GM18526 (cell line): ENCODE results near the gene IWS1.

Experiments
- POLR2A ChIP-seq: IDR thresholded peaks from 3 replicates; pipeline ENCODE4 v1.6.1; 2011; ENCODE audit not compliant: insufficient read length; ENCODE audit errors: extremely low read depth

The IWS1 gene

DNA sequence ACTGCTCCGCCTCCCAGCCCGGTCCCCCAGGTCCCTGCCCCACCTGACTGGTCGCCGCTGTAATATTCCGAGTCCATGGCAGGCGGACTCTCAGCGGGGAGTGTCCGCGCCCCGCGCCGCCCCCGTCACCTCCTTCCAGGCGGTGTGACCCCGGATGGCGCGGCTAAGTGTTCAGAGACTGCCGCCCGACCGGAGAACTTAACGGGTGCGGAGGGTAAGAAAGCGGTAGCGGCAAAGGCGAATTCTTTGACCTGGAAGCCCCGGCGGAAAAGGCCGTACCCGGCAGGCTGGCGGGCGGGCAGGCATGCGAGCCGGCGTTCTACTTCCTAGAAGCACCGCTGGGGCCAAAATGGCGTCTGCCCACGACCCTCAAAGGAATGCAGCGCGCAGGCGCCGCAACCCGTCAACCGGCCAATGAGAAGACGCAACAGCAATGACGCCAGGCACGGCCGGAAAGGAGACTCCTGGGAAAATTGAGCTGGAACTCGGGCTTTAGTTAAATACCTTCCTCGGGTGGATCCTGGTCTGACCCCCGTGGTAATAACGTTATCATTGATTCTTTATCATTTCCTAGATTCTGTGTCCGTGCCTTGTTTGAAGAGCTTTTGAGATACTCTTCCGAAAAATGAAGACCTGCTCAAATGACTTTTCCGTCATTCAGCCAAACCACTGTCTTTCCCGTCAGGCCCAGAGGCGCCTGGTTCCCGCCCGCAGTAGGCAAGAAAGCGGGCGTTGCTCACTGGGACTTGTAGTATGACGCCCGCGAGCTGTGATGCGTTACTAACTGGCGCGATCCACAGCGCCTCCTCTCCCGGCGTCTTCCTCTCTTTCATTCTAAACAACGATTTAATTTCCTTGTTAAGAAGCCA lies at the start of gene IWS1:
TSS of gene IWS1 (minus strand) at position 358 of the 869 bp plus-strand sequence. CDS start at position 77, 281 bp downstream.
- peak; percentile 57 for TF ChIP-seq POLR2A

DNA sequence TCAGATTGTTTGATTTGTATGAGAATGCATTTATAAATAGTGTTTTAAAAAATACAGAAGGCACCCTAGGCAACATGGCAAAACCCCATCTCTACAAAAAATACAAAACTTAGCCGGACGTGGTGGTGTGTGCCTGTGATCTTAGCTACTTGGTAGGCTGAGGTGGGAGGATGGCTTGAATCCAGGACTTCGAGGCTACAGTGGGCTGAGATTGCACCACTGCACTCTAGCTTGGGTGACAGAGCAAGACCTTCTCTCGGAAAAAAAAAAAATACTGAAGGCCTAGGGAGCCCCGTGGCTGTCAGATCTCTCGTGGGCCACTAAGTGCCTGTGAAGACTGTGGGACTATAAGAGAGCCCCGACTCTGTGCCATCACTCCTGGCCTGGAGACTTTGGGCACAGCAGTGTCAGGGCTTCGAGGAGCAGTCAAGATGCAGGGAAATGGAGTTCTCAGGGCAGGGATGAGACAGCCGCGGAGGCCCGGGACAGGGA lies 49.7 kb upstream of the IWS1 start:
- TF ChIP-seq POLR2A, result no peak

DNA sequence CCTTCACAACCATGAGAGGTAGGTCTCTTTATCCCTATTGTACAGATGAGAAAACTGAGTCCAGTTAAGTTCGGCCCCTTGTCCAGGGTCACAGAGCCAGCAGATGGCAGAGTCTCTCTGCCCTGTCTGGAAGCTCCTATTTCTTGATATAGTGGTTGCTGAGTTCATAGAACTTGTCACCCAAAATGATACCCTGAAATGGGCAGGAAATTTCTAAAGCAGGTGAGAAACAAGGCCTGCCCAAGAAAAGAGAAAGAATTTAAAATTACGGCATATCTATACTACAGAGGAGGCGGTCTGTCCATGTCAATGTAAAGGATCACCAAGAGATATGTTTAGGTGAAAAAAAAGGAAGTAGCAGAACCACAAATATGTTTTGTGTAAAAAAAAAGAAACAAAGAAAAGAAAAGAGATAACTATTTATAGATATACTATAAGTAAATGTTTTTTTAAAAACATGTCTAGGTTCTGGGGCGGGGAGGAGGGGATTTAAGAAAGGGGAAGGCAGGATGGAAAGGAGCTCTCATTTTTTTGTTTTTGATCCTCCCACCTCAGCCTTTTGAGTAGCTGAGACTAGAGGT lies 49.0 kb upstream of the IWS1 start:
- no peak for TF ChIP-seq POLR2A

DNA sequence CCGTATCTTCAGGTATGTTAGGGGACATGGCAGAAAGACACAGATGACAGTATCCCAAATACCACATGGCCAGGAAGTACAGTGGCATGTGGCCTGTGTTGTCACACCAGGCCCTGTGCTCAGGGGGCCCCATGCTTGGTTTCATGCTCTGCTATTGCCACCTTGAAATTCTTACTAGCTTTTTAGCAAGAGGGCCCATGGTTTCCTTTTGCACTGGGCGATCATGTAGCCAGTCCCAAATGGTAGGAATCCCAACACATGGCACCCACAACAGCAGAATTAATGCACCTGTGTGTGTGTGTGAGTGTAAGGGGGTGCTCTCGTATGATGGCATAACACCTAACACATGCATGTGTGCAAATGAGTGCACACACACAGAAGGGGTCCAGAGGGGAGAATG lies 48.4 kb upstream of the IWS1 start:
- TF ChIP-seq POLR2A, result no peak

DNA sequence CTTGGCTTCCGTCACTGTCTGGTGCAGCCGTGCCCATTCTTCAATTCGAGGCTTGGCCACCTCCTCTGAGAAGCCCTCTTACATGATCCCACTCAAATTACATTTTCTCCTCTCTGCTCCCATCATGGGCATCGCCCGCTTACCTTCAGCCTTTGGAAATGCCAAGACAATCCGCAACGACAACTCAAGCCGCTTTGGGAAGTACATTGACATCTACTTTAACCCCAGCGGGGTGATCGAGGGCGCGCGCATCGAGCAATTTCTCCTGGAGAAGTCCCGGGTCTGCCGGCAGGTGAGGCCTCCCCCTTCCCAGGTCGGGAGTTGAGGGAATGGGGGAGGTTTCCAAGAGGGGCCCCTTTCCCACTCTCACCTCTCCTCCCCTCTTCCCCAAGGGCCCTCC lies 47.5 kb upstream of the IWS1 start:
- TF ChIP-seq POLR2A, result no peak

DNA sequence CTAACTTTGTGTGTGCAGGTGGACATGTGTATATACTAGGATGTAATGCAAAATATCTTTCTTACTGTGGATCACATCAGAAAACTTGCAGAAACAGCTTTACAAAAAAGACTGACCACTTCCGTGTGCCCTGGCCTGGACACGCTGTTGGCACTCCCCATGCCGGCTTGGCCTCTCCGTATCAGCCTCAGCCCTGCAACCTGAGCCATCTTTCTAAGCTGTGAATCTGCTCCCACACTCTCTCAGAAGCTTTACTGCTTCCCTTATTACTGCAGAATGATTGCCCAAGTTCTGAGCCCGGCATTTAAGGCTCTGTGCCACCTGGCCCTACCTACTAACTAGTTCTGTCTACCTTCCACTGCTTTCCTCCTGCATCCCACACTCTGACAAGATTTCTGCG lies 47.0 kb upstream of the IWS1 start:
- no peak for TF ChIP-seq POLR2A

DNA sequence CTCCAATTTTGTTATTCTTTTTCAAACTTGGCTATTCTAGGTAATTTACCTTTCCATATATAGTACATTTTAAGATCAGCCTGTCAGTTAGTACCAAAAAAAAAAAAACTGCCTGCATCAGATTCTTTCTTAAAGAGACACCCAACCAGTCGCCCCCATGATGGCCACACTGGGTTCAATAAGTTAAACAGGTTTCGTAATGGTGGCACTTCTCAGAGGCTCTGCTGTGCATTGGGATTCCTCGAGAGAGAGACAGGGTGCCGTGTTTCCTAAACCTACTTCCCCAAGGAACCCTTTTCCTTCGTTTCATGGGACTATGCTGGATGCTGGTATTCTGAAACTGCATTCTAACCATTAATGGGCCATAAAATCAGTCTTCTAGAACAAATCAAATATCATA lies 46.6 kb upstream of the IWS1 start:
- TF ChIP-seq POLR2A, result no peak

DNA sequence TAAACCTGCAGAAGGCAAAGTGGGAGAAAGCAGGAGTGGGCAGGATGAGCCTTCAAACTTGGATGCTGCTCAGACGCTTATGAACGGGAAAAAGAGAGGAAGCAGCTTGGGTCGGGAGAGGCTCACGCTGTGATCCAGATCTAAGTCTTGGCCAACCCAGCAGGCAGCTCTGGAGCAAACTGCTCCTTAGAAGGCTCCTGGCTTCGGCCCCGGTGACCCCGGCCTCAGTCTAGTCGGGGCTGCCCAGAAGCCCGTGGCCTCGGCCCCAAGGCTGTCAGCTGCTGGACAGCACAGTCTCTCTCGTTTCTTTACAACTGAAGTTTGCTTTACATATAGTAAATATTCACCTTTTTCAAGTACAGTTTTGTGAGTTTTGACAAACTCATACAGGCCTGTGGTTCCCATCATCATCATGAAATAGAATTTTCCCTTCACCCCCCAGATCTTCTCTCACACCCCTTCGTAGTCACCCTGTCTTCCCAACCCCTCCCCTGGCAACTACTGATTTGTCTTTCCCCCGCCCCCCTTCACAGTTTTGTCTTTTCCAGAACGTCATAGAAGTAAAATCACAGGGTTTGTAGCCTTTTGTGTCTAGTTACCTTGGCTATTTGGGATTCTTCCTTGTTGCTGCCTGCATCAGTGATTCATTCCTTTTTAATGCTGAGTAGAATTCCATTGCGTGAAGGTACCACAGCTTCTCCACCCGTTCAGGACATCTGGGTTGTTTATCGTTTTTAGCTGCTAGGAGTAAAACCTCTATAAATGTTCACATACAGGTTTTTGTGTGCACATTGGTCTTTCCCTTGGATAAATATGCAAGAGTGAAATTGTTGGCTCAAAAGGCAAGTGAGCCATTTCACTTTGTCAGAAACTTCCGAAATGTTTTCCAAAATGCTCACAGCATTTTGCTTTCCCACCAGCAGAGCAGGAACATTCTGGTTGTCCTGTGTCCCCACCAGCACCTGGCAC lies 44.3 kb upstream of the IWS1 start:
- no peak for TF ChIP-seq POLR2A

DNA sequence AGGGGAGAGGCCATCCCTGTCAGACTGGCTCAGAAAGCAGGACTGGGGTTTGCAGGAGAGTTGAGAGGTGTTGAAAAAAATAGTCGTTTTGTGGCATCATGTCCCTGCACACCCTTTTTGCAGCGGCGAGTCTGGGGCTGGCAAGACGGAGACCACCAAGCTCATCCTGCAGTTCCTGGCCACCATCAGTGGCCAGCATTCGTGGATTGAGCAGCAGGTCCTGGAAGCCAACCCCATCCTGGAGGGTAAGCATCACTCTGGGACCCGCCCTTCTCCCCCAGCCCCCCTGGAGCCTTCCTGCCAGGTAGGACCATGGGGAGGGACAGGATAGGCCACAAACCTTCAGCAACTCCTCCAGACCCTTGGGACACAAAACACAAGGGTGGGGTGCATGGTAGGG lies 43.4 kb upstream of the IWS1 start:
- no peak for TF ChIP-seq POLR2A

DNA sequence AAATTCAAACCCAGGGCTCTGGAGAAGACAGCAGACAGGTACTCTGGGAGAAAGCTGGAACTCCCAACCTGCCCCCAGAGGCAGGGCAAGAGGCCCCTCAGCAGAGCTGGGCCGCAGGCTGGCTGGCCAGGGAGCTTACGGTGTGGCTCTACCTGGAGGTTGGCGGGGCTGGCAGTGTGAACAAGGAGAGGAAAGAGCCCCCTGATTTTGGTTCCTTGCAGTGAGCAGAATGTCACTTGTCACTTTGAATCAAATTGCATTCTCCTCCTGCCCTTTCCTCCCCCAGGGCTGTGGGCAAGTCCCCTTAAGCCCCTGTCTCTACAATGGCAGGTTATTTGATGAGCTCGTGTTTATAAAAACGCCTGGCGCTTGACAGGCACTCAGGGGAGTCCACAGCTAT lies 41.8 kb upstream of the IWS1 start:
- TF ChIP-seq POLR2A, result no peak

DNA sequence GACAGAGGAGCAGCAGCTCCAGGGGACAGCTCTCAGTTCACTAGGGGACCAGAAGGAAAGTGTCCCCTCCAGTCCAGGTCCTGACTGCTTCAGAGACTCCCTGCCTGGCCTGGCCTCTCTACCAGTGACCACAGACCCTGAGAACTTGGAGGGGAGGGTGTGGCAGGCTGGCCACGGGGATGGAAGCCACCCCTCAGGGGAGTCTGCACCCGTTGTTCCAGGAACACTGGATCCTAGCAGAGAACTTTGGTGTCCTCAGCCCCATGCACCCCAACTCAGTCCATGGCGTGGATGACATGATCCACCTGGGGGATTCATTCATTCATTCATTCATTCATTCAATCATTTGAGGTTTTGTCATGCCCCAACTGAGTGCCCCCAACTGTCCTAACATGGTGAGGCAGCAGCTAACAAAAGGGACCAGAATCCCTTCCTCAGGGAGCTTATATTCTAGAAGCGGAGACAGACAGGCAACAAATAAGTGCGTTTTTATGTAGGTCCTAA lies 41.1 kb upstream of the IWS1 start:
- no peak for TF ChIP-seq POLR2A

DNA sequence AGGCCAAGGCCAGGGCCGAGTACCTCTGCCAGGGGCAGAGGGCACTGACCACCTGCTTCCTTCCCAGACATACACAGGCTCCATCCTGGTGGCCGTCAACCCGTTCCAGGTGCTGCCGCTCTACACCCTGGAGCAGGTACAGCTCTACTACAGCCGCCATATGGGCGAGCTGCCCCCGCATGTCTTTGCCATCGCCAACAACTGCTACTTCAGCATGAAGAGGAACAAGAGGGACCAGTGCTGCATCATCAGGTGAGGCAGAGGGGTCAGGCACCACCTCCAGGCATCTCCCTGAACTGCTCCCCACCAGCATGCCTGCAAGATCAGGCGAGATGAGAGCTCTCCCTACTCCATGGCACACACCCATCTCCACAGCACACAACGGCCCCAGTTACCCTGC lies 40.3 kb upstream of the IWS1 start:
- TF ChIP-seq POLR2A, result no peak

DNA sequence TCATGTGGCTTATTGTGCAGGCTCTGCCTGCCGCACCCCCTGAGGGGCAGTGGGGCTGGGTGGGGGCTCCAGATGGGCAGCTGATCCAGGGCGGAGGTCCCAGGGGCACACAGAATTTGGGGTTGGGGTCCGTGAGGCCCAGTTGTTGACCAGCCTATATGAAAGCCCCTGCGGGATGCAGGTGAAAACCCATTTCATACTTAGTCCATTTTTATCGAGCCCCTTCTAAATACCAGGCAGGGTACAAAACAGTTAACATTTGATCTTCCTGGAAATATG lies 39.8 kb upstream of the IWS1 start:
- no peak for TF ChIP-seq POLR2A

DNA sequence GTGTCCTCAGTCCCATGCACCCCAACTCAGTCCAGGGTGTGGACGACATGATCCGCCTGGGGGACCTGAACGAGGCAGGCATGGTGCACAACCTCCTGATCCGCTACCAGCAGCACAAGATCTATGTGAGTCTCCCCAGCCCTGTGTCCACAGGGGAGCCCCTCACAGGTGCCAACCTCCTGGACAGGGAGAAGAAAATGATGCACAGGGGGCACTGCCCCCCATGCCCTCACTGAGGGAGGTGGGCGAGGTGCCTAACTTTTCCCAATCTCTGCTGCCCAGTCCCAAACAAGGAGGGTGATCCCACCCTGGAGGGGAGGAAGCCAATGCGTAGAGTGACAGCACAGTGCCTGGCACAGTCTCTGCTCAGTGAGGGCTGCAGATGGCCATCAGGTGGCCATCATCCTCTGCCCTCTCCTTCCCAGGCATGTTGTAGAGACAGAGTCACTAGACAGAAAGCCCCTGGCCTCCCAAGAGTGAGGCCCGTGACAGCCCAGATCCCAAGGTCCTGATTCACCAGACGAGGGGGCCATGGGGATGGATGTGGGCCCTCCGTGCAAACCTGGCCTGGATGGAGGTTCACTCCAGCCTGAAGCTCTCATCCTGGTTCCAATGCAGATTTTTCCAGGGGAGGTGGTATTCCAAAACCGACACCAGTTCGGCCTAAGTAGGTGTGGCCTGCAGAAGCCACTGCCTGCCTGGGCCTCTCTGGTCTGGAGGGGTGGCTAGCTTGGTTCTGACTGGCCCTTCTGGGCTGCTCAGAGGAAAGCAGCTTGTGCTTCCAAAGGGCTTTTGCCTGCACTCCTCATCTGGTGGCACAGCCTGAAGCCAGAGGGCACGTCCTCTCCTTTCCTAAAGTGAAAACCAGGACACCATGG lies 39.2 kb upstream of the IWS1 start:
- TF ChIP-seq POLR2A, result no peak
